ENCODE results near the gene POLR3K. TPM values are rescaled to one million over a fixed set of nuclear protein-coding genes. Genes with fewer than 3 reads are reported as not detected.
"Not testable (repeated sequence)": the region's sequence is repeated elsewhere in the genome, so short reads cannot be mapped to it uniquely, and the experiment has no call there.

POLR3K gene
- total and polyA plus RNA-seq, 10 donors: 5.2 to 24.1 (median 13.7) TPM

- H3K9me3 ChIP-seq: no peaks in the 10 kb centered on the region
- no peak overlapping the region for H3K4me3 ChIP-seq
- peaks cover 10 to 46% (median 27%) of the 10 kb centered on the region in 6 donors for H3K4me1 ChIP-seq
- H3K27ac ChIP-seq: peak overlapping the region in 1 of 8 donors; percentile 16
- peaks cover 0 to 63% (median 31%) of the 10 kb centered on the region in 6 donors for H3K36me3 ChIP-seq
- WGBS, 5 donors: 85 to 90% (median 89%) methylated on average over 11 of the region's 11 CpGs
- intact Hi-C loops (cut with DNase I; ENCODE audit: low total_unique reads): no loop called here
- TF ChIP-seq POLR2A (IDR thresholded peaks at IDR 0.05) (no peak), CTCF (IDR thresholded peaks at IDR 0.05 in 8 of 11, conservative IDR thresholded peaks at IDR 0.05 in 3 of 11) (no peak), POLR2AphosphoS5 (IDR thresholded peaks at IDR 0.05) (no peak)
- no peaks in the 10 kb centered on the region for H3K27me3 ChIP-seq (replicated peaks in 1 of 7)
- no peak for DNase-seq
Measured at GRCh38 chr16:42069-42457, 11.3 kb downstream of the POLR3K start.

- Histone ChIP-seq H3K27me3 (replicated peaks in 1 of 7) (no peaks in the 10 kb centered on the region), H3K27ac (peak overlapping the region in 1 of 8 donors; percentile 16), H3K9me3 (no peaks in the 10 kb centered on the region), H3K36me3 (peaks cover 0 to 58% (median 26%) of the 10 kb centered on the region in 6 donors), H3K4me3 (no peak overlapping the region), H3K4me1 (peaks cover 11 to 51% (median 31%) of the 10 kb centered on the region in 6 donors)
- WGBS, 5 donors: 90 to 93% (median 92%) methylated on average over 22 of the region's 22 CpGs
- DNase-seq: no peak
- intact Hi-C loops (cut with DNase I; ENCODE audit: low total_unique reads): no loop called here
- peak in 1 of 3 donors; percentile 42 for TF ChIP-seq POLR2AphosphoS5 (IDR thresholded peaks at IDR 0.05)
- no peak for TF ChIP-seq POLR2A (IDR thresholded peaks at IDR 0.05)
Measured at GRCh38 chr16:41439-42068, 11.9 kb downstream of the POLR3K start.

- peaks cover 11 to 74% (median 55%) of the 10 kb centered on the region in 6 donors for H3K4me1 ChIP-seq
- peaks cover 0 to 34% (median 10%) of the 10 kb centered on the region in 6 donors for H3K36me3 ChIP-seq
- no peaks in the 10 kb centered on the region for H3K27me3 ChIP-seq (replicated peaks in 1 of 7)
- WGBS, 5 donors: 59 to 68% (median 67%) methylated on average over 12 to 13 of the region's 13 CpGs
- intact Hi-C loops (cut with DNase I; ENCODE audit: low total_unique reads): no loop called here
- DNase-seq: peak; percentile 92
- TF ChIP-seq POLR2AphosphoS5 (IDR thresholded peaks at IDR 0.05) (peak; percentile 64 to 86 (median 82)), POLR2A (IDR thresholded peaks at IDR 0.05) (peak in 1 of 3 donors; percentile 42), CTCF (IDR thresholded peaks at IDR 0.05 in 8 of 11, conservative IDR thresholded peaks at IDR 0.05 in 3 of 11) (no peak)
- H3K27ac ChIP-seq: peak overlapping the region in 7 of 8 donors; percentile 44 to 90 (median 82)
- peak overlapping the region in 1 of 8 donors; percentile 44 for H3K4me3 ChIP-seq
- no peaks in the 10 kb centered on the region for H3K9me3 ChIP-seq
Measured at GRCh38 chr16:38941-39892, 14.2 kb downstream of the POLR3K start.

- 80 to 93% (median 90%) methylated on average over 10 to 11 of the region's 11 CpGs for WGBS, 5 donors
- Histone ChIP-seq H3K4me3 (peak overlapping the region in 1 of 8 donors; percentile 44), H3K27ac (peak overlapping the region in 7 of 8 donors; percentile 55 to 90 (median 82)), H3K4me1 (peaks cover 11 to 84% (median 59%) of the 10 kb centered on the region in 6 donors), H3K36me3 (peaks cover 0 to 24% (median 4%) of the 10 kb centered on the region in 6 donors)
- H3K9me3 ChIP-seq; H3K27me3 ChIP-seq (replicated peaks in 1 of 7); intact Hi-C loops (cut with DNase I; ENCODE audit: low total_unique reads); DNase-seq: not testable (repeated sequence)
Measured at GRCh38 chr16:38206-38605, 15.2 kb downstream of the POLR3K start.
